Rectal smooth muscle tissue (tissue), 1 donor: ENCODE measurements around the gene THEM5.

Source experiments
- H3K27ac ChIP-seq: one replicate; pipeline ENCODE4 v1.7.0; 2013; ENCODE audit warnings: low read depth, low read length, inconsistent platforms
- H3K27me3 ChIP-seq: one replicate; pipeline ENCODE4 v1.7.0; 2013; ENCODE audit warnings: low read length; ENCODE audit not compliant: control insufficient read depth, insufficient read depth
- H3K36me3 ChIP-seq: one replicate; pipeline ENCODE4 v1.7.0; 2013; ENCODE audit warnings: low read length; ENCODE audit not compliant: control insufficient read depth, insufficient read depth
- H3K4me1 ChIP-seq: one replicate; pipeline ENCODE4 v1.7.0; 2013; ENCODE audit warnings: low read length; ENCODE audit not compliant: control insufficient read depth, insufficient read depth
- H3K4me3 ChIP-seq: one replicate; pipeline ENCODE4 v1.7.0; 2013; ENCODE audit warnings: low read length
- H3K9ac ChIP-seq: one replicate; pipeline ENCODE4 v1.7.0; 2013; ENCODE audit warnings: low read length

THEM5 gene

DNA sequence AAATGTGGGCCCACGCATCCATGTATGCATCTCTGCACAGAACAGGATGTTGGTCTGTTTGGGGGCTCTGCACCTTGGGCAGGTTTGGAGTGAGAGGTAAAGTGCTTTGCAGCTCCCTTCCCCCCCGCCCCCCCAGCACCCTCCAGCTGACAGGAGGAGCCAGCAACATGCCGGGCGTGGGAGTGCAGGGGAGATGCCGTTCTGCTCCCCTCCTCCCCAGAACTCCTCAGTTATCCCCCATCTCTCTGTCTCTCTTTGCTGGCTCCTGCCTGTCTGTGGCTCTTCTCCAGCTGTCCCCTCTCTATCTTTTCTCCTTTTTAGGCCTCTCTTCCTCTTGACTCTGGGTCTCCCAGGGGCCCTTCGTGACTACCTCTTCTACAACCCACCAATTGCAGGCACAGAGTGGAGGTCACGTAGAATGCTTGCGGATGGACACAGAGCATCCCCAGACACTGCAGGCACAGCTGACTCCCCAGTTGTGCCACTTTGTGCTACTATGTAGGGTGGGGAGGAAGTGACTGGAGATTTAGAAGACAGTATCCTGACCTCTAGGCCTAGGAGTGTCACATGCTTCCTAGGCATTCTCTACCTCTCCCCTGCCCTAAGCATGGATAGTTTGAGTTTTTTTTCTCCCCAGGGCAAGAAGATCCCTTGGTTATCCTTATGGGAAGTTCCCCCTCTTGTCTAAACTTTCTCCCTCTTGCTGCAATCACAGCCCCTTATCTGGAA, 20.2 kb downstream of the THEM5 start:
- Histone ChIP-seq H3K27me3 (peaks cover 3% of the 10 kb centered on the region), H3K27ac (no peak overlapping the region), H3K36me3 (no peaks in the 10 kb centered on the region), H3K9ac (no peak overlapping the region), H3K4me3 (no peak overlapping the region), H3K4me1 (no peaks in the 10 kb centered on the region)

DNA sequence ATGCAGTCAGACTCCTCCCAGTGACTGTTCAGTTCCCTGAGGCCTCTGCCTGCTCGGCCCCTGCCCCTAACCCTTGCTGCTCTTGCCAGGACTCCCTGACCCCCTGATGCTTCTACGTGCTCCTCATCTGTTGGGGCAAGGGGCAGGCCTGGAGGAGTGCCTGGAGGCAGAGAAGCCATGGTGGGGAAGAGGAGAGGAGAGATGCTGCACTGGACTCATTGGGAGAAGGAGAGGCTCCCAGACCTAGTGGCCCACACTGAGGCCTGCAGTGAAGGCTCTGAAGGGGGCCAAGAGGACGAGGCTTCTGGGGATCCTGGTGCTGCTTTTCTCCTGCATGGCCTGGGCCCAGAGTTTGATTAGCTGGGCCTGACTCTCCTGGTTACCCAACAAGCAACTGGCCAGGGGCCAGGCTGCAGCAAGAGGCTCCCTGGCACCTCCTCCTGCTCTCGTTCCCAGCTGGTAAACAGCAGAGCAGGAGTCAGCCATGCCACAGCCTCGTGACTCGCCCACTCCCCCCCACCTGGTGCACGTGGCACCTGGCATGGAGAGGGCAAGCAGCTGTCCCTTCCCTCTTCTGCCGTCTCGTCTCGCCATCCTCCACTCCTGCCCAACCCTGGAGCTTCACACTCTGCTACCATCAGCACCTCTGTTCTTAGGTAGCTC, 21.1 kb downstream of the THEM5 start:
- H3K4me3 ChIP-seq: no peak overlapping the region
- H3K36me3 ChIP-seq: no peaks in the 10 kb centered on the region
- H3K27ac ChIP-seq: no peak overlapping the region
- peaks cover 3% of the 10 kb centered on the region for H3K27me3 ChIP-seq
- H3K9ac ChIP-seq: no peak overlapping the region
- no peaks in the 10 kb centered on the region for H3K4me1 ChIP-seq

DNA sequence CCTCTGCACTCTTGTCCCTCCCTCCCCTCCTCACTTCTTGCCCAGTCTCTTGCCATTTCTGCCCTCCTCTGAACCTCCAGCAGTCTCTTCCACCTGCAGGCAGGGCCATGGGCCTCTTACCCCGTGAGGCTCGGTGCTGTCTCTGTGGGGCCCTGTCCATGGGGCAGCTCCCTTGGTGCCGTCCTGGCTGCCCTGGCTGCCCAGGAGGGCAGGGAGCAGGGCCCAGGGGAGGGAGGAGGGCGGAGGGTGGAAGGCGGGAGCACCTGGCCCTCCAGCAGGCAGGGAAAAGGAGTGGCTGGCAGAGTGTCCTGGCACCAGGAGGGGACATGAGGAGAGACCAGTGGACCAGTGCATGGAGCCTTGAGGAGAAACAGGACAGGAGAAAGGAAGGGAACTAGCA, 21.9 kb downstream of the THEM5 start, which contains the start of gene RORC:
TSS of gene RORC (minus strand) at position 198 of the 400 bp plus-strand sequence. CDS start at position 160, 38 bp downstream.
- peak within 1 kb of the TSS; percentile 45 for H3K4me3 ChIP-seq
- no peaks in the 10 kb centered on the region for H3K36me3 ChIP-seq
- peaks cover 3% of the 10 kb centered on the region for H3K27me3 ChIP-seq
- no peaks in the 10 kb centered on the region for H3K4me1 ChIP-seq
- H3K27ac ChIP-seq: no peak within 1 kb of the TSS
- peak within 1 kb of the TSS; percentile 12 for H3K9ac ChIP-seq

DNA sequence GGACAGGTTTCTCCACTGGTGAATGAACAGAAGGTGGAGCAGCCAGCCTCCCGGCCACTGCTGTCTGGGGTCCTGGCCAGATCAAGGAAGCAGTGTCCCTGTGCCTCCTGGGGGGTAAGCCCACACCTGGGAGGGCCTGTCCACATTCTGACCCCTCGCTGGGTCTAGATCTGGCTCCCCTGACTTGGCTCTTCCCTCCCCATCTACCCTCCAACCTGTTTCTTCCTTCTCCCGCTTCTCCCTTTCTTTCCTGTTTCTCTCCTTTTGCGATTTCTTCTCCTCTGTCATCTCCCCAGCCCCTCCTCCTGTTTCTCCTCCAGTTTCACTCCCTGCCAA, 22.3 kb downstream of the THEM5 start:
- no peaks in the 10 kb centered on the region for H3K4me1 ChIP-seq
- peak overlapping the region; percentile 12 for H3K9ac ChIP-seq
- no peaks in the 10 kb centered on the region for H3K36me3 ChIP-seq
- H3K27ac ChIP-seq: no peak overlapping the region
- peak overlapping the region; percentile 45 for H3K4me3 ChIP-seq
- peaks cover 3% of the 10 kb centered on the region for H3K27me3 ChIP-seq

DNA sequence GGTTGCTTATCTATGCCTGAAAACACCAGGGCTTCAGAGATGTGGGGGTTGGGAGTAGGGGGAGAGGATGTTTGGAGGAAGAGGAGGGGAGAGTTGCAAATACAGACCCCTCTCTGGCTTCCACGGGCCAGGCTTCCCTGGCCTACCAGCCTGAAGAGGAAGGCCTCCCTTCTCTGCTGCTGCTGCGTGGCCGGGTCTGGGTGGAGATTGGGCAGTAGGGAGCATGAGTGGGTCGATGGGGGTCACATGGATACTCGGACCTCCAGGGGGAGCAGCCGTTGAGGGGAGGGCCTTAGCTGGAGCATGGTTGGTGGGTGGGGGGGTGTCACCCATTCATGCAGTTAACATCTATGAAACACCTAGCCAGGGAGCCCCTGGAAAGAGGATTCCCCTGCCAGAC, 23.5 kb downstream of the THEM5 start:
- no peak overlapping the region for H3K27ac ChIP-seq
- H3K27me3 ChIP-seq: peaks cover 3% of the 10 kb centered on the region
- no peak overlapping the region for H3K9ac ChIP-seq
- H3K36me3 ChIP-seq: no peaks in the 10 kb centered on the region
- no peak overlapping the region for H3K4me3 ChIP-seq
- no peaks in the 10 kb centered on the region for H3K4me1 ChIP-seq

DNA sequence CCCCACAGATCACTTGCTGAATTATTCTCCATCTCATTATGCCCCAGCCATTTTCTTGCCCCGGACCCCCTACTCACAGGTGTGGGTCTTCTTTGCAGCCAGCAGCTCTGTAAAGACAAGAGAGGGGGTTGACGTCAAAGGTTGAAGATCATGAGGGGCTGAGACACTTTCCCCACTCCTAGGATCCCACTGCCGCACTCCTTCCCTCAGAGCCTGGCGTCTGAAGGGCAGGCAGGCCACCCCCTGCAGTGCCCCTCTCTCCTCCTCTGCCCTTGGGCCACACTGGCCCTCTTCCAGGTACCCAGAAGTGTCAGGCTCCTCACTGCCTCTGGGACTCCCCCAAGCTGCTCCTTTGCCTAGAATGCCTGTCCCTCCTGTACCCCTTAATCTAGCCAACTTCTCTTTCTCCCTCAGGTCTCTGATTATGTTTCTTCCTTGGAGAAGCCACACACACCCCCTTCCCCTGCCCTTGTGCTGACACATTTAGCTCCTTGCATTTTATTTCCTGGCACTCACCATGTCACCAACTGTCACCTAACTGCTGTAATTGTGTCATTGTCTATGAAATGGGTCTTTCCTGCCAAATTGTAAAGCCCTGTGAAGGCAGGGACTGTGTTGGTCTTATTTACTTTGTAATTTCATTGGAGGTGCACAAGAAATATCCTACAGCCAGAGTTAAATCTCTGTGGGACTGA, 24.0 kb downstream of the THEM5 start:
- H3K4me1 ChIP-seq: no peaks in the 10 kb centered on the region
- peaks cover 3% of the 10 kb centered on the region for H3K27me3 ChIP-seq
- no peak overlapping the region for H3K9ac ChIP-seq
- H3K36me3 ChIP-seq: no peaks in the 10 kb centered on the region
- no peak overlapping the region for H3K4me3 ChIP-seq
- H3K27ac ChIP-seq: no peak overlapping the region

DNA sequence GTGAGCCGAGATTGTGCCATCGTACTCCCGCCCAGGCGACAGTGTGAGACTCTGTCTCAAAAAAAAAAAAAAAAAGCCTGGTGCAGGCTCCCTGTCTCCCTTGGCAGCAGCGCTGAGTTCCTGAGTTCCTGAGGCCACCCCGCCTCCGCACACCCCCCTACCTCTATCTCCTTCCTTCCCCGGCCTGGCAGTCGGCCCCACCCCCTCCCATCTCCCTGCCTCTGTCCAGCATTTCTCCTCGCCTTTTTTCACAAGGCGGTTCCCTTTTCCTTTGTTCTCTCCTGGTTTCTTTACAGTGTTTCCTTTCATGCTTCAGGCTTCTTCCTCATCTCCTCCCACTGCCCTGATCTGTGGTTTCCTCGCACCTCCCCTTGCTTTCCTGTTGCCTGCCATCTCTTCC, 24.6 kb downstream of the THEM5 start:
- no peak overlapping the region for H3K9ac ChIP-seq
- no peaks in the 10 kb centered on the region for H3K36me3 ChIP-seq
- H3K4me3 ChIP-seq: no peak overlapping the region
- H3K27me3 ChIP-seq: peaks cover 3% of the 10 kb centered on the region
- H3K27ac ChIP-seq: no peak overlapping the region
- H3K4me1 ChIP-seq: no peaks in the 10 kb centered on the region

DNA sequence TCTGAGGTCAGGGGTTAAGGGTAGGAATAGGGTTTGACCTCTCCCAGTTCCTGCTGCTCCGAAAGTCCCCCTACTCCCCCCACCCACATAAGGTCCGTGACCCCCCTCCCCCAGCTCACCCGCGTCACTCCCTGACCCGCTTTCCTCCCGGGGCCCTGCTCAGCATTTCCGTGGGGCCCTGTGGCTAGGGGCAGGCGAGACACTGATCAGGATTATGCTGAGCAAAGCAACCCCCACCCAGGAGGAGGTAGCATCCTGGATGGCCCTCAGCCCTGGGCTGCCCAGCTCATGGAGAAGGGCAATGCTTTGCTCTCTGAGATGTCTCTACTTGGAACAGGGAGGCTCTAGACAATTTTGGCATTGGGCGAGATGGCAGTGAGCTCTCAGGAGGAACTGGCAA, 25.7 kb downstream of the THEM5 start:
- peaks cover 3% of the 10 kb centered on the region for H3K27me3 ChIP-seq
- H3K4me3 ChIP-seq: no peak overlapping the region
- no peaks in the 10 kb centered on the region for H3K4me1 ChIP-seq
- no peaks in the 10 kb centered on the region for H3K36me3 ChIP-seq
- no peak overlapping the region for H3K27ac ChIP-seq
- H3K9ac ChIP-seq: no peak overlapping the region

DNA sequence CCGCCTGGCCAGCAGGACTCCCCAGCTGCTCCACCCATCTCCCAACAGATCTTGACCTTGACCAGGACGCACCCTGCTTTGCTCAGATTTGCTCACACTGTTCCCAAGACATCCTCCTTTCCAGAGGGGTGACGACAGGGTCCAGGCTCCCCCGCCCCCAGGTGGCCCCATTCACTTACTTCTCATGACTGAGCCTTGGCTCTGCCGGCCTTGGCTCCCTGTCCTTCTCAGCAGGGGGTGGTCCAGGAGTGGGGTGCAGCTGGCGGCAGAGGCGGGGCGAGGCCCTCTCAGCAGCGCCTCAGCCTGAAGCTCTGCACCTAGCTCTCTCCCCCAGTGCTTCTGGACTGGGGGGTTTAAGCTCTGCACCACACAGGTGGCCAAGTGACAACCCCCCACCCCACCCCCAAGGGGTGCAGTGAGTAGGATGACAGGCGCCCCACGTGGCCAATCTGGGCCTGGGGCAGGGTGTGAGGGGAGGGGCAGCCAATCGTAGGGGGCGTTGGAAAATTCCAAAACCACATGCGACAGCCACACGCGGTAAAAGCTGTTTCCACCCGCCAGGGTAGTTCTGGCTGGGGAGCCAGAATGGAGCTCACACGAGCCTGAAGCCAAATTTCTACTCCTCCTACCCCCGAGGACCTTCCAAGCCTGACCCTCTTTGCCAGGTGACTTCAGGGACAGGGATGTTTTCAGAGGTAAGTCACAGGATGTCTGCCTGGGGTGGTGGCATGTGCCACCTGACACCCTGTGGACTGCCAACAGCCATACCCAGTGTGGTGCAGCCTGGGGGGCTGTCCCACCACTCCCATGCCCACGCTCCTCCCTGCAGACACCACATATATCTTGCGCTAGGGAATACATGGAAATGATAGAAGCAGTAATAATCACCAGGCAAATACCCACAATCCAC, 27.5 kb downstream of the THEM5 start:
- Histone ChIP-seq H3K9ac (no peak overlapping the region), H3K4me1 (no peaks in the 10 kb centered on the region), H3K27me3 (no peaks in the 10 kb centered on the region), H3K4me3 (no peak overlapping the region), H3K27ac (no peak overlapping the region), H3K36me3 (no peaks in the 10 kb centered on the region)

DNA sequence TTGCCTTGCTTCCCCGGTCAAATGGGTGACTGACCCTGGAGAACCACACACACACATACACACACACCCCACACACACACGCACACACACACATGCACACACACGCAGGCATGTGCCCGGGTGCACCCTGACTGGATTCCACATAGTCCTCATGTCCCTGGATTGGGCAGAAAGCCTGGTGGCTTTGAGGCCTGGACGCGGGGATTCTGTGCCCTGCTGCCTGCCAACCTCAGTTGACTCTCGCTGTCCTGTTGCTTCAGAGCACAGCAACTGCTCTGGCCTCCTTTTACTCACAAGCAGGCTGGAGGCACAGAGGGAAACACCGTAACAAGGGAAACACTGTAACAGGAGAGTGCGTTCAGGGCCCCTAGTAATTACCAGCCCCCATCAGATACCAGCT, 28.3 kb downstream of the THEM5 start:
- H3K9ac ChIP-seq: no peak overlapping the region
- no peaks in the 10 kb centered on the region for H3K4me1 ChIP-seq
- H3K4me3 ChIP-seq: no peak overlapping the region

DNA sequence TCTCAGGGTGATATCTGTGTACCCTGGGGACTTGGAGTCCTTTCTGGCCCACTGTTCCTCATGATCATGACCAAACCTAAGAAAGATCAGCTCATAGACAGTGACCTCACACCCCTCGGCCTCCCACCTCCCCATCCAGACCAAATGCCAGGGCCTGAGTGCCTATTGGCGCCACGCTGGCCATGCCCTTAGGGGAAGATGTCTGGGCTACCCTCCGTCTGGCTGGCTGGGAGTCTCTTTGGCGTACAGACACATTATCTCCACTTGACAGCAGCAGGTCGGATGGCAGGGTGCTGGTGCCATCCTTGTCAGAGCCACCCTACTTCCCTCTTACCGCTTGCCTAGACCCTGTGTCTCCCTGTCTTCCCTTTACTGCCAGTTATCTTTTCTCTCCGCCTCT, 30.3 kb downstream of the THEM5 start:
- H3K27ac ChIP-seq: no peak overlapping the region
- H3K9ac ChIP-seq: no peak overlapping the region
- no peak overlapping the region for H3K4me3 ChIP-seq
- H3K27me3 ChIP-seq: no peaks in the 10 kb centered on the region
- H3K36me3 ChIP-seq: no peaks in the 10 kb centered on the region
- no peaks in the 10 kb centered on the region for H3K4me1 ChIP-seq

More for the DNA sequence above, 28.3 kb downstream of the THEM5 start:
- Histone ChIP-seq H3K27ac (no peak overlapping the region), H3K36me3 (no peaks in the 10 kb centered on the region), H3K27me3 (no peaks in the 10 kb centered on the region)

DNA sequence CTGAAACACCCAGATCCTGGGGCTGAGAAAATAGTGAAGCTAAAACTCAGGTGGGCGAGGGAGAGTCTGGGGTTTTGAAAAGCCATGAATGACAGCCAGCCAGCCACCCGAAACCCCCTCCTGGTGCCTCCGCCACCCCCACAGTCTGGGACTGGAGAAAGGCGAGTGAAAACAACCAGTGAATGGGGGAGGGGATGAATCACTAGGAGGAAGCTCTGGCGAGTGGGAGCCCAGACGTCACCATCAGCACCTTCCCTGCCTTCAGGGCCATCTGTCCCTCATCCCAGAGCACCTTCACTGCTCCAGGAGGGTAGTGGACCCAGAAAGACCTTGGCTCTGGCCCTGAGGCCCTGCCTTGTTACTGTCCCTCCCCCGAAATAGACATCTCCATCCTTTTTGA, 31.1 kb downstream of the THEM5 start:
- H3K4me3 ChIP-seq: no peak overlapping the region
- H3K9ac ChIP-seq: no peak overlapping the region
- no peaks in the 10 kb centered on the region for H3K27me3 ChIP-seq
- H3K27ac ChIP-seq: no peak overlapping the region
- no peaks in the 10 kb centered on the region for H3K36me3 ChIP-seq
- no peaks in the 10 kb centered on the region for H3K4me1 ChIP-seq
